ENCODE results near the gene AMPD3.

GRCh38 chr11:10440401-10440800, 14.7 kb upstream of the AMPD3 start:
- TF ChIP-seq, protein P1, sequence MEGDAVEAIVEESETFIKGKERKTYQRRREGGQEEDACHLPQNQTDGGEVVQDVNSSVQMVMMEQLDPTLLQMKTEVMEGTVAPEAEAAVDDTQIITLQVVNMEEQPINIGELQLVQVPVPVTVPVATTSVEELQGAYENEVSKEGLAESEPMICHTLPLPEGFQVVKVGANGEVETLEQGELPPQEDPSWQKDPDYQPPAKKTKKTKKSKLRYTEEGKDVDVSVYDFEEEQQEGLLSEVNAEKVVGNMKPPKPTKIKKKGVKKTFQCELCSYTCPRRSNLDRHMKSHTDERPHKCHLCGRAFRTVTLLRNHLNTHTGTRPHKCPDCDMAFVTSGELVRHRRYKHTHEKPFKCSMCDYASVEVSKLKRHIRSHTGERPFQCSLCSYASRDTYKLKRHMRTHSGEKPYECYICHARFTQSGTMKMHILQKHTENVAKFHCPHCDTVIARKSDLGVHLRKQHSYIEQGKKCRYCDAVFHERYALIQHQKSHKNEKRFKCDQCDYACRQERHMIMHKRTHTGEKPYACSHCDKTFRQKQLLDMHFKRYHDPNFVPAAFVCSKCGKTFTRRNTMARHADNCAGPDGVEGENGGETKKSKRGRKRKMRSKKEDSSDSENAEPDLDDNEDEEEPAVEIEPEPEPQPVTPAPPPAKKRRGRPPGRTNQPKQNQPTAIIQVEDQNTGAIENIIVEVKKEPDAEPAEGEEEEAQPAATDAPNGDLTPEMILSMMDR (IDR thresholded peaks at IDR 0.05), result no peak
- TF ChIP-seq POLR2A (IDR thresholded peaks at IDR 0.05; ENCODE audit: low read depth) (no peak), EP300 (IDR thresholded peaks at IDR 0.05) (no peak)
